Measurements from ENCODE around the gene SCO1. TPM values are rescaled to one million over a fixed set of nuclear protein-coding genes. Genes with fewer than 3 reads are reported as not detected.

SCO1 gene
- total RNA-seq, 2 donors from 2014 or later: 27.8 to 32.2 TPM

- no peaks in the 10 kb centered on the region for H3K9me3 Mint-ChIP-seq
- H3K4me3 Mint-ChIP-seq: no peak overlapping the region
- H3K27me3 Mint-ChIP-seq (ENCODE audit: low read depth): no peaks in the 10 kb centered on the region
- H3K27ac Mint-ChIP-seq: no peak overlapping the region
- ATAC-seq (replicated peaks in 1 of 2): no peak
- DNase-seq: no peak
- no peaks in the 10 kb centered on the region for H3K4me1 Mint-ChIP-seq (ENCODE audit: low read depth)
- peaks cover 0 to 3% of the 10 kb centered on the region in 2 donors for H3K36me3 Mint-ChIP-seq (ENCODE audit: insufficient read depth in 2 of 2)
Measured at GRCh38 chr17:10663231-10663630, 34.1 kb downstream of the SCO1 start.

DNA sequence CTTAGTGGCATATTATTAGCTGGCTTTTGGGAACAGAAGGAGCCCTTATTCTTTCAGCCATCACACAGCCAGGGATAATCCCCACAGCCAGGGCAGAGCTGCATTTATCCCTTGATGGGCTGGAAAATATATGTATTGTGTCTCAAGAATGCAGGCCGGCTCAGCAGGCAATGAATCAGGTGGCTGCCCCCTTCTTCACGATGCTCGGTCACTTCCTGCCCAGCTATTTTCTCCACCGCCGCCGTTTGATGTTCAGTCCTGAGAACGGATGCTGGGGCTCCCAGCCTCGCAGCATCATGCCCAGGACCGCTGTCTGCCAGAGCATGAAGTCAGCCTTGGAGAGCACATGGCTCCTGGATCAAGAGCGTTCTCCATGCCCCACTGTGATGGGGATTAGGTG is 35.9 kb downstream of the SCO1 start:
- no peak for DNase-seq
- no peak overlapping the region for H3K27ac Mint-ChIP-seq
- no peak overlapping the region for H3K4me3 Mint-ChIP-seq
- no peaks in the 10 kb centered on the region for H3K9me3 Mint-ChIP-seq
- H3K36me3 Mint-ChIP-seq (ENCODE audit: insufficient read depth in 2 of 2): peaks cover 0 to 3% of the 10 kb centered on the region in 2 donors
- H3K27me3 Mint-ChIP-seq (ENCODE audit: low read depth): no peaks in the 10 kb centered on the region
- no peaks in the 10 kb centered on the region for H3K4me1 Mint-ChIP-seq (ENCODE audit: low read depth)
- ATAC-seq (replicated peaks in 1 of 2): no peak

GRCh38 chr17:10657879-10658278 is 39.5 kb downstream of the SCO1 start:
- H3K4me1 Mint-ChIP-seq (ENCODE audit: low read depth): peaks cover 11% of the 10 kb centered on the region
- no peak for DNase-seq
- peaks cover 0 to 3% of the 10 kb centered on the region in 2 donors for H3K36me3 Mint-ChIP-seq (ENCODE audit: insufficient read depth in 2 of 2)
- H3K4me3 Mint-ChIP-seq: no peak overlapping the region
- no peak overlapping the region for H3K27ac Mint-ChIP-seq
- H3K27me3 Mint-ChIP-seq (ENCODE audit: low read depth): no peaks in the 10 kb centered on the region
- H3K9me3 Mint-ChIP-seq: no peaks in the 10 kb centered on the region
- no peak for ATAC-seq (replicated peaks in 1 of 2)

- Mint-ChIP-seq H3K4me3 (no peak within 1 kb of the TSS), H3K4me1 (ENCODE audit: low read depth) (peaks cover 14% of the 10 kb centered on the region), H3K36me3 (ENCODE audit: insufficient read depth in 2 of 2) (peaks cover 0 to 3% of the 10 kb centered on the region in 2 donors), H3K9me3 (no peaks in the 10 kb centered on the region), H3K27me3 (ENCODE audit: low read depth) (no peaks in the 10 kb centered on the region), H3K27ac (no peak within 1 kb of the TSS)
- ATAC-seq (replicated peaks in 1 of 2) (no peak), DNase-seq (no peak)
Measured at GRCh38 chr17:10657148-10657547, 40.2 kb downstream of the SCO1 start, which contains the start of gene MYH3. Gene MYH3 (minus strand): TSS chr17:10657309. CDS start chr17:10655064, 2,245 bp downstream.

DNA sequence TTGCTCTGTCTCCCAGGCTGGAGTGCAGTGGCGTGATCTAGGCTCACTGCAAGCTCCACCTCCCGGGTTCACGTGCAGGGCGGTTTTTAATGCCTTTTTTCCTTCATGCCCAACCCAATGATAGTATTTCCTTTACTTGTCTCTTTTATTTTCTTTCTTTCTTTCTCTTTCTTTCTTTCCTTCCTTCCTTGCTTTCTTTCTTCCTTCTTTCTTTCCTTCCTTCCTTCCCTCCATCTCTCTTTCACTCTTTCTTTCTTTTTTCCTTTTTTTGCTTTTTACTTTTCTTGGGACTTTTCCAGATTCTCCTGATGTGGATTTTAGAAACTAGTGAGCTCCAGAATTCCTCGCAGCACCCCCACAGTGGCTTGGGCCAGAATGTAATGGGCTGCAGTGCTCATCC is 43.3 kb downstream of the SCO1 start:
- Mint-ChIP-seq H3K27ac (peak overlapping the region; percentile 15), H3K4me1 (ENCODE audit: low read depth) (peaks cover 14% of the 10 kb centered on the region), H3K9me3 (no peaks in the 10 kb centered on the region), H3K27me3 (ENCODE audit: low read depth) (no peaks in the 10 kb centered on the region), H3K36me3 (ENCODE audit: insufficient read depth in 2 of 2) (no peaks in the 10 kb centered on the region), H3K4me3 (peak overlapping the region in 1 of 2 donors; percentile 20)
- ATAC-seq (replicated peaks in 1 of 2) (no peak), DNase-seq (no peak)

DNA sequence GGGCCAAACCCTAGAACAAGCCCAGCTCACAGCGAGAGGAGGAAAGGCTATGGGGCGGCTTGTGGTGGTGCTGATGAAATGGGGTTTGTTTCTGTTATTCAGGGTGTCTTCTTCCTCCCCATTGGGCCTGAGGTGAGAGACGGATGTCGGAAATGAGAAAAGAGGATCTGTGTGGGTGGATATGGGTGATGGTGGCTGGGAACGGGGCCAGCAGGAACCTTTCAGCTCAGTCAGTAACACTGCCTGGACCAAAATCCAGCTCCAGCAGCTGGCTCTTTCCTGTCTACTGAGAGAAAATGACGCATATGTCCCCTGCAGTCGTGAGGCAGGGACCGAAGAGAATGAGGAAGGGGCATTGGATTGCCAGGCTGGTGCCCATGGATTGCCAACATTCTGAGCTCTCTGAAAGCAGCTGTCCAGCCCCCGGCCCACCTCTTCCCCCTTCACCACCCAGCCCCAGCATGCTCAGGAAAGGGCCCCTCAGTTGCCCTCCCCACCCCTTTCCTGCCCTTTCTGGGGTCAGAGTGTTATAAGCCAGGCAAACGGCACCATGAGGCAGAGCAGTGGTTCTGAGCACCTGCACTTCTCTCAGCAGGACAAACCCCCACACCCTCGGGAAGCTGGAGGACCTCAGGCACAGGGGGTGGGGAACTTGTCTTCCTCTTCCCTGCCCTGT is 44.2 kb downstream of the SCO1 start:
- ATAC-seq (replicated peaks in 1 of 2): peak; percentile 87 to 89
- peak overlapping the region in 1 of 2 donors; percentile 40 for H3K4me3 Mint-ChIP-seq

GRCh38 chr17:10651927-10652326 is 45.4 kb downstream of the SCO1 start:
- H3K27me3 Mint-ChIP-seq (ENCODE audit: low read depth): no peaks in the 10 kb centered on the region
- no peaks in the 10 kb centered on the region for H3K9me3 Mint-ChIP-seq
- no peak overlapping the region for H3K27ac Mint-ChIP-seq
- H3K4me1 Mint-ChIP-seq (ENCODE audit: low read depth): peaks cover 14% of the 10 kb centered on the region
- H3K4me3 Mint-ChIP-seq: no peak overlapping the region
- no peaks in the 10 kb centered on the region for H3K36me3 Mint-ChIP-seq (ENCODE audit: insufficient read depth in 2 of 2)
- DNase-seq (no peak), ATAC-seq (replicated peaks in 1 of 2) (no peak)

More for the DNA sequence above, 44.2 kb downstream of the SCO1 start:
- peaks cover 14% of the 10 kb centered on the region for H3K4me1 Mint-ChIP-seq (ENCODE audit: low read depth)
- peak; percentile 31 to 32 for DNase-seq
- H3K27ac Mint-ChIP-seq: no peak overlapping the region
- no peaks in the 10 kb centered on the region for H3K27me3 Mint-ChIP-seq (ENCODE audit: low read depth)
- no peaks in the 10 kb centered on the region for H3K9me3 Mint-ChIP-seq
- no peaks in the 10 kb centered on the region for H3K36me3 Mint-ChIP-seq (ENCODE audit: insufficient read depth in 2 of 2)

GRCh38 chr17:10649602-10650001 is 47.7 kb downstream of the SCO1 start:
- H3K4me3 Mint-ChIP-seq: no peak overlapping the region
- DNase-seq (no peak), ATAC-seq (replicated peaks in 1 of 2) (no peak)
- no peaks in the 10 kb centered on the region for H3K9me3 Mint-ChIP-seq
- H3K27ac Mint-ChIP-seq: no peak overlapping the region
- peaks cover 14% of the 10 kb centered on the region for H3K4me1 Mint-ChIP-seq (ENCODE audit: low read depth)
- H3K27me3 Mint-ChIP-seq (ENCODE audit: low read depth): no peaks in the 10 kb centered on the region
- H3K36me3 Mint-ChIP-seq (ENCODE audit: insufficient read depth in 2 of 2): no peaks in the 10 kb centered on the region

- Mint-ChIP-seq H3K4me3 (no peak overlapping the region), H3K4me1 (ENCODE audit: low read depth) (peaks cover 14% of the 10 kb centered on the region), H3K27me3 (ENCODE audit: low read depth) (no peaks in the 10 kb centered on the region), H3K9me3 (no peaks in the 10 kb centered on the region), H3K27ac (no peak overlapping the region), H3K36me3 (ENCODE audit: insufficient read depth in 2 of 2) (no peaks in the 10 kb centered on the region)
- DNase-seq (no peak), ATAC-seq (replicated peaks in 1 of 2) (no peak)
Measured at GRCh38 chr17:10648956-10649355, 48.4 kb downstream of the SCO1 start.

GRCh38 chr17:10648381-10648780 is 49.0 kb downstream of the SCO1 start:
- ATAC-seq (replicated peaks in 1 of 2) (no peak), DNase-seq (no peak)
- Mint-ChIP-seq H3K4me1 (ENCODE audit: low read depth) (peaks cover 8% of the 10 kb centered on the region), H3K4me3 (no peak overlapping the region), H3K27ac (no peak overlapping the region), H3K27me3 (ENCODE audit: low read depth) (no peaks in the 10 kb centered on the region), H3K9me3 (no peaks in the 10 kb centered on the region), H3K36me3 (ENCODE audit: insufficient read depth in 2 of 2) (no peaks in the 10 kb centered on the region)

GRCh38 chr17:10646392-10646990 is 50.8 kb downstream of the SCO1 start:
- Mint-ChIP-seq H3K27ac (no peak overlapping the region), H3K4me1 (ENCODE audit: low read depth) (no peaks in the 10 kb centered on the region), H3K36me3 (ENCODE audit: insufficient read depth in 2 of 2) (no peaks in the 10 kb centered on the region), H3K27me3 (ENCODE audit: low read depth) (no peaks in the 10 kb centered on the region), H3K9me3 (no peaks in the 10 kb centered on the region), H3K4me3 (no peak overlapping the region)
- DNase-seq (peak; percentile 68 to 77), ATAC-seq (replicated peaks in 1 of 2) (peak; percentile 35 to 49)

DNA sequence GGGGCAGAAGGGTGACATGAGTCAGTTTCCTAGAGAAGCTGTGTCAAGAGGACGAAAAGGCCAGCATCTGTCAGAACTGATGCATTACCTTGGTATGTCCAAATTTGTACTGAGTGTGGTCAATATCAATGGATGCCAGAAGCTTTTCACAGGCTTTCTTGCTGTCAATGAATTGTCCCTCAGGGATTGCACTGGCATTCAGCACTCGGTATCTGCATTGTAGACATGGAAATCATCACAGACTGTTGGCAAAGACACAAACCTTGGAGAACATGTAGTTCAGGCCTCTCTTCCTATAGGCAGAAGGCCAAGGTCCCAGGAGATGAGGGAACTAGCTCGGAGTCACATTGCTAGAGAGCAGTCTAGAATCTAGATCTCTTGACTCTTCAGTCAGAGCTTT is 56.9 kb downstream of the SCO1 start:
- ATAC-seq (replicated peaks in 1 of 2) (no peak), DNase-seq (no peak)
- no peaks in the 10 kb centered on the region for H3K4me1 Mint-ChIP-seq (ENCODE audit: low read depth)
- H3K27me3 Mint-ChIP-seq (ENCODE audit: low read depth): no peaks in the 10 kb centered on the region
- H3K36me3 Mint-ChIP-seq (ENCODE audit: insufficient read depth in 2 of 2): peaks cover 0 to 9% of the 10 kb centered on the region in 2 donors
- H3K27ac Mint-ChIP-seq: no peak overlapping the region
- no peak overlapping the region for H3K4me3 Mint-ChIP-seq
- H3K9me3 Mint-ChIP-seq: no peaks in the 10 kb centered on the region

DNA sequence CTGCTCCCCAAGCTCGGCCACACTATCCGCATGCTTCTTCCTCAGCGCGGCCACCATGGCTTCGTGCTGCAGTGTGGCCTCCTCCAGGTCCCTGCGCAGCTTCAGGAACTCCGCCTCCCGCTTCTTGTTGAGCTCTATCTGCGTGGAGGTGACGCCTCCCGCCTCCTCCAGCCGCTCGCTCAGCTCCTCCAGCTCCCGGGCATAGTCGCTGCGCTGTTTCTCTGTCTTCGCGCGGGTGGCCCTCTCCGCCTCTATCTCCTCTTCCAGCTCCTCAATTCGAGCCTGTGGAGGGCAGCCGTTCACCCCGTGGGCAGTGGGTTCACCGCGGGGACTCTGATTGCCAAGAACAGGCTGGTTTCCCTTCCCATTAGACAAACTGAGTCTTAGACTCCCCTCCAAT is 59.2 kb downstream of the SCO1 start:
- H3K4me3 Mint-ChIP-seq: no peak overlapping the region
- H3K4me1 Mint-ChIP-seq (ENCODE audit: low read depth): no peaks in the 10 kb centered on the region
- ATAC-seq (replicated peaks in 1 of 2): no peak
- H3K9me3 Mint-ChIP-seq: no peaks in the 10 kb centered on the region
- DNase-seq: no peak
- H3K27ac Mint-ChIP-seq: no peak overlapping the region
- H3K36me3 Mint-ChIP-seq (ENCODE audit: insufficient read depth in 2 of 2): peaks cover 0 to 9% of the 10 kb centered on the region in 2 donors
- no peaks in the 10 kb centered on the region for H3K27me3 Mint-ChIP-seq (ENCODE audit: low read depth)

DNA sequence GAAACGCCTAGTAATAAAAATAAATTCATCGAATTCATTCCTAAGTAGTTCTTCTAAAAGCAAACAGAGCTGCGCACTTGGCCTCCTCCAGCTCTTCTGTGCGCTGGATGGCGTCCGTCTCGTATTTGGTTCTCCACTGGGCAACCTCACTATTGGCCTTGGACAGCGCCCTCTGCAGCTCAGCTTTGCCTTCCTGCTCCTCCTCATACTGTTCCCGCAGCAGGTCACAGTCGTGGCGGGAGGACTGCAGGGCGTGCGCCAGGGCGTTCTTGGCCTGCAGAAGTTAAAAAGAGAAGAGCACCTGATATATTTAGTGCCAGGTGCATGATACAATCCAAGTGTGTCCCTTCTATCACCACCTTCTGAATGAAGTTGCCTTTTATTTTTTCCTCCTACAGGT is 62.0 kb downstream of the SCO1 start:
- DNase-seq: no peak
- Mint-ChIP-seq H3K4me3 (no peak overlapping the region), H3K9me3 (no peaks in the 10 kb centered on the region), H3K27ac (no peak overlapping the region), H3K36me3 (ENCODE audit: insufficient read depth in 2 of 2) (peaks cover 0 to 11% of the 10 kb centered on the region in 2 donors), H3K27me3 (ENCODE audit: low read depth) (no peaks in the 10 kb centered on the region), H3K4me1 (ENCODE audit: low read depth) (no peaks in the 10 kb centered on the region)
- ATAC-seq (replicated peaks in 1 of 2): no peak

All from activated T-cell treated with anti-CD3 and anti-CD28 coated beads, Interleukin-2, amount 50 U/mL, for 72 hours (primary cell).